PFSK-1 (cell line): ENCODE data around the gene KLHL21.

ENCODE experiments used
- FOXP2 ChIP-seq: optimal IDR thresholded peaks from 2 replicates; pipeline ENCODE3; 2011; ENCODE audit warnings: borderline replicate concordance, control low read depth, inconsistent platforms; ENCODE audit not compliant: insufficient read depth; ENCODE audit errors: extremely low read length, extremely low read depth
- POLR2AphosphoS5 ChIP-seq: IDR thresholded peaks from 2 replicates; pipeline ENCODE4 v1.6.1; 2012; ENCODE audit warnings: low read depth, mild to moderate bottlenecking, control low read depth, low read length, moderate library complexity
- REST ChIP-seq, 2 experiments: IDR thresholded peaks; 2 replicates each; pipeline versions ENCODE4 v1.6.1 to v1.8.0; 2011 to 2012; ENCODE audit warnings: low read depth in 2 of 2, low read length in 2 of 2, control low read depth in 1 of 2, inconsistent platforms in 1 of 2, mild to moderate bottlenecking in 1 of 2, moderate library complexity in 1 of 2; ENCODE audit not compliant: insufficient read depth in 1 of 2
- SIN3A ChIP-seq: IDR thresholded peaks from 2 replicates; pipeline ENCODE4 v1.6.1; 2012; ENCODE audit warnings: mild to moderate bottlenecking, low read length, moderate library complexity, borderline replicate concordance; ENCODE audit not compliant: insufficient read depth
- TAF1 ChIP-seq: IDR thresholded peaks from 2 replicates; pipeline ENCODE4 v1.6.1; 2012; ENCODE audit warnings: low read length, control low read depth, borderline replicate concordance; ENCODE audit not compliant: insufficient read depth

KLHL21 gene

GRCh38 chr1:6588128-6588892 lies 14.4 kb downstream of the KLHL21 start:
- TF ChIP-seq POLR2AphosphoS5 = no peak
- TF ChIP-seq FOXP2 = no peak
- TF ChIP-seq TAF1 = no peak

- no peak for TF ChIP-seq POLR2AphosphoS5
- TF ChIP-seq REST (IDR thresholded peaks at IDR 0.05; ENCODE audit: insufficient read depth in 1 of 2, low read depth in 2 of 2, low read length in 2 of 2) = no peak
- TF ChIP-seq TAF1 = no peak
- TF ChIP-seq FOXP2 = no peak
- TF ChIP-seq SIN3A = no peak
These were observed 15.2 kb downstream of the KLHL21 start for GRCh38 chr1:6587261-6588005.

- no peak for TF ChIP-seq REST (IDR thresholded peaks at IDR 0.05; ENCODE audit: insufficient read depth in 1 of 2, low read depth in 2 of 2, low read length in 2 of 2)
- TF ChIP-seq POLR2AphosphoS5 = no peak
- TF ChIP-seq FOXP2 = no peak
- no peak for TF ChIP-seq SIN3A
- no peak for TF ChIP-seq TAF1
These were observed 16.3 kb downstream of the KLHL21 start for GRCh38 chr1:6586404-6586816.

- no peak for TF ChIP-seq SIN3A
- TF ChIP-seq TAF1 = no peak
- no peak for TF ChIP-seq REST (IDR thresholded peaks at IDR 0.05; ENCODE audit: insufficient read depth in 1 of 2, low read depth in 2 of 2, low read length in 2 of 2)
- no peak for TF ChIP-seq FOXP2
- TF ChIP-seq POLR2AphosphoS5 = no peak
These were observed 16.8 kb downstream of the KLHL21 start for GRCh38 chr1:6585841-6586240.

- TF ChIP-seq SIN3A (no peak), REST (IDR thresholded peaks at IDR 0.05; ENCODE audit: insufficient read depth in 1 of 2, low read depth in 2 of 2, low read length in 2 of 2) (no peak), FOXP2 (no peak), TAF1 (no peak), POLR2AphosphoS5 (no peak)
These were observed 17.5 kb downstream of the KLHL21 start for GRCh38 chr1:6585081-6585722.
